Glutamatergic neuron (in vitro differentiated cells): ENCODE data around the gene CLDN5. TPM values are rescaled to one million over a fixed set of nuclear protein-coding genes. Genes with fewer than 3 reads are reported as not detected.

Experiments used
- DNase-seq: peaks from one replicate; pipeline ENCODE4 v3.0.0; 2022
- H3K27ac Mint-ChIP-seq: one replicate; pipeline ENCODE4 v1.8.0; 2020; ENCODE audit warnings: mild to moderate bottlenecking, mixed read lengths, inconsistent platforms; ENCODE audit not compliant: unreplicated experiment
- H3K27me3 Mint-ChIP-seq: one replicate; pipeline ENCODE4 v1.8.0; 2020; ENCODE audit warnings: mild to moderate bottlenecking, moderate library complexity, mixed read lengths, inconsistent platforms; ENCODE audit not compliant: unreplicated experiment
- H3K36me3 Mint-ChIP-seq: one replicate; pipeline ENCODE4 v1.8.0; 2020; ENCODE audit warnings: mild to moderate bottlenecking, mixed read lengths, inconsistent platforms; ENCODE audit not compliant: unreplicated experiment
- H3K4me1 Mint-ChIP-seq: one replicate; pipeline ENCODE4 v1.8.0; 2020; ENCODE audit warnings: mild to moderate bottlenecking, low read depth, mixed read lengths, inconsistent platforms; ENCODE audit not compliant: unreplicated experiment
- H3K4me3 Mint-ChIP-seq: one replicate; pipeline ENCODE4 v1.8.0; 2020; ENCODE audit warnings: mild to moderate bottlenecking, mixed read lengths, inconsistent platforms; ENCODE audit not compliant: unreplicated experiment
- H3K9me3 Mint-ChIP-seq: one replicate; pipeline ENCODE4 v1.8.0; 2020; ENCODE audit warnings: mild to moderate bottlenecking, moderate library complexity, mixed read lengths, inconsistent platforms; ENCODE audit not compliant: unreplicated experiment
- CTCF ChIP-seq: fragments of 200-600 bp; sonication (generic); IDR thresholded peaks from one replicate; pipeline ENCODE4 v1.5.0; 2021; ENCODE audit not compliant: partially characterized antibody, unreplicated experiment
- total RNA-seq: library from RNA; stranded (reverse); fragmentation: NEBNext Ultra II Directional; extraction: Animal tissue kit (Norgen Biotek cat#: 25700); gene quantifications from one replicate; pipeline ENCODE4 v1.2.1, GENCODE V29; 2021; ENCODE audit not compliant: unreplicated experiment

CLDN5 gene
- total RNA-seq, 1 donor from 2014 or later = 7.4 TPM

GRCh38 chr22:19506212-19506611 lies 18.0 kb downstream of the CLDN5 start:
- TF ChIP-seq CTCF = no peak
- Mint-ChIP-seq H3K9me3 (no peaks in the 10 kb centered on the region), H3K4me3 (no peak overlapping the region), H3K27ac (no peak overlapping the region), H3K36me3 (no peaks in the 10 kb centered on the region), H3K4me1 (peaks cover 8% of the 10 kb centered on the region), H3K27me3 (peaks cover 3% of the 10 kb centered on the region)
- no peak for DNase-seq

GRCh38 chr22:19505735-19506126 lies 18.5 kb downstream of the CLDN5 start:
- no peaks in the 10 kb centered on the region for H3K36me3 Mint-ChIP-seq
- H3K27ac Mint-ChIP-seq = no peak overlapping the region
- no peak overlapping the region for H3K4me3 Mint-ChIP-seq
- no peaks in the 10 kb centered on the region for H3K9me3 Mint-ChIP-seq
- no peak for DNase-seq
- no peak for TF ChIP-seq CTCF
- H3K27me3 Mint-ChIP-seq = peaks cover 3% of the 10 kb centered on the region
- peaks cover 8% of the 10 kb centered on the region for H3K4me1 Mint-ChIP-seq

GRCh38 chr22:19504900-19505734 lies 19.1 kb downstream of the CLDN5 start:
- TF ChIP-seq CTCF = no peak

GRCh38 chr22:19503869-19504268 lies 20.3 kb downstream of the CLDN5 start:
- H3K27ac Mint-ChIP-seq = no peak overlapping the region
- no peaks in the 10 kb centered on the region for H3K36me3 Mint-ChIP-seq
- peaks cover 8% of the 10 kb centered on the region for H3K4me1 Mint-ChIP-seq
- no peak overlapping the region for H3K4me3 Mint-ChIP-seq
- peaks cover 7% of the 10 kb centered on the region for H3K27me3 Mint-ChIP-seq
- TF ChIP-seq CTCF = peak; percentile 31
- peak; percentile 44 for DNase-seq
- peaks cover 2% of the 10 kb centered on the region for H3K9me3 Mint-ChIP-seq

More at GRCh38 chr22:19504900-19505734, 19.1 kb downstream of the CLDN5 start:
- H3K36me3 Mint-ChIP-seq = no peaks in the 10 kb centered on the region
- peaks cover 8% of the 10 kb centered on the region for H3K4me1 Mint-ChIP-seq
- DNase-seq = no peak
- peaks cover 7% of the 10 kb centered on the region for H3K27me3 Mint-ChIP-seq
- peaks cover 2% of the 10 kb centered on the region for H3K9me3 Mint-ChIP-seq
- H3K27ac Mint-ChIP-seq = no peak overlapping the region
- H3K4me3 Mint-ChIP-seq = no peak overlapping the region

GRCh38 chr22:19503367-19503766 lies 20.8 kb downstream of the CLDN5 start:
- Mint-ChIP-seq H3K4me1 (peaks cover 8% of the 10 kb centered on the region), H3K9me3 (peaks cover 2% of the 10 kb centered on the region), H3K4me3 (no peak overlapping the region), H3K36me3 (no peaks in the 10 kb centered on the region), H3K27ac (no peak overlapping the region), H3K27me3 (peaks cover 7% of the 10 kb centered on the region)
- no peak for TF ChIP-seq CTCF
- no peak for DNase-seq
